ENCODE data around the gene COL15A1.

DNA sequence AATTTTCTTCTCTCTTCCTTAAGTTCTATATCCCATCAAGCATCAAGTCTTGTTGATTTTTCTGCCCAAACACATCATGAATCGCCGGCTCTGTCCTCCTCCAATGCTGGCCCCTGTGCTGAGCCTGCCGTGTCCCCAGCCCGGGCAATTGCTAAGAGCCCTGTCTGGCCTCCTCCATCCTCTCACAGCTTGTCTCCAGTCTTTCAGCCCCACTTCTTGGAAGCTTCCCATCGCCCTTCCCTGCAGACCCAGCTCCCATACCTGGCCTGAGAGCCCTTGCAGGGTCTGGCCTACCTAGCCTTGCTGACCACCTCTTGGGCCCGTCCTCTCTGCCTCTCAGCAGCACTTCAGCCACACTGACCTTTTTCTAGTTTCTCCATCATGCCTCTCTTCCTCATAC, 61.9 kb downstream of the COL15A1 start:
- TF ChIP-seq, protein P1, sequence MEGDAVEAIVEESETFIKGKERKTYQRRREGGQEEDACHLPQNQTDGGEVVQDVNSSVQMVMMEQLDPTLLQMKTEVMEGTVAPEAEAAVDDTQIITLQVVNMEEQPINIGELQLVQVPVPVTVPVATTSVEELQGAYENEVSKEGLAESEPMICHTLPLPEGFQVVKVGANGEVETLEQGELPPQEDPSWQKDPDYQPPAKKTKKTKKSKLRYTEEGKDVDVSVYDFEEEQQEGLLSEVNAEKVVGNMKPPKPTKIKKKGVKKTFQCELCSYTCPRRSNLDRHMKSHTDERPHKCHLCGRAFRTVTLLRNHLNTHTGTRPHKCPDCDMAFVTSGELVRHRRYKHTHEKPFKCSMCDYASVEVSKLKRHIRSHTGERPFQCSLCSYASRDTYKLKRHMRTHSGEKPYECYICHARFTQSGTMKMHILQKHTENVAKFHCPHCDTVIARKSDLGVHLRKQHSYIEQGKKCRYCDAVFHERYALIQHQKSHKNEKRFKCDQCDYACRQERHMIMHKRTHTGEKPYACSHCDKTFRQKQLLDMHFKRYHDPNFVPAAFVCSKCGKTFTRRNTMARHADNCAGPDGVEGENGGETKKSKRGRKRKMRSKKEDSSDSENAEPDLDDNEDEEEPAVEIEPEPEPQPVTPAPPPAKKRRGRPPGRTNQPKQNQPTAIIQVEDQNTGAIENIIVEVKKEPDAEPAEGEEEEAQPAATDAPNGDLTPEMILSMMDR (IDR thresholded peaks at IDR 0.05) = no peak
- no peak for TF ChIP-seq TCF7L2 (IDR thresholded peaks at IDR 0.05; ENCODE audit: low read depth, low read length)

Measured in Panc1 (cell line).